MM.1S (cell line): ENCODE measurements around the gene KCNQ4.

ENCODE experiments used
- DNase-seq: peaks from one replicate; pipeline ENCODE4 v3.0.0-alpha.2; 2015
- H2AFZ ChIP-seq: fragments of 300-600 bp; sonication (generic); 2 replicates; pipeline ENCODE4 v1.6.0; 2016; ENCODE audit warnings: antibody characterized with exemption, low read length
- H3F3A ChIP-seq: fragments of 300-600 bp; sonication (generic); 2 replicates; pipeline ENCODE4 v1.6.1; 2016; ENCODE audit warnings: mild to moderate bottlenecking, antibody characterized with exemption, low read length, moderate library complexity, mixed read lengths; ENCODE audit not compliant: insufficient read depth
- H3K27ac ChIP-seq: fragments of 300-600 bp; sonication (generic); 2 replicates; pipeline ENCODE4 v1.5.1; 2016; ENCODE audit warnings: mild to moderate bottlenecking, low read length
- H3K27me3 ChIP-seq: fragments of 300-600 bp; sonication (generic); replicated peaks from 2 replicates; pipeline ENCODE4 v1.6.0; 2016; ENCODE audit warnings: low read length; ENCODE audit not compliant: insufficient read depth
- H3K36me3 ChIP-seq: fragments of 300-600 bp; sonication (generic); replicated peaks from 2 replicates; pipeline ENCODE4 v1.6.1; 2016; ENCODE audit warnings: mild to moderate bottlenecking, low read length, mixed read lengths; ENCODE audit not compliant: insufficient read depth
- H3K4me1 ChIP-seq: fragments of 300-600 bp; sonication (generic); 2 replicates; pipeline ENCODE4 v1.6.1; 2016; ENCODE audit warnings: low read length, mixed read lengths
- H3K4me2 ChIP-seq: fragments of 300-600 bp; sonication (generic); 2 replicates; pipeline ENCODE4 v1.6.0; 2016; ENCODE audit warnings: low read depth, low read length
- H3K4me3 ChIP-seq: fragments of 300-600 bp; sonication (generic); 2 replicates; pipeline ENCODE4 v1.5.1; 2016; ENCODE audit warnings: low read length, mixed read lengths
- H3K79me2 ChIP-seq: fragments of 300-600 bp; sonication (generic); 2 replicates; pipeline ENCODE4 v1.6.1; 2016; ENCODE audit warnings: mixed run types, low read length, mixed read lengths
- H3K9ac ChIP-seq: fragments of 300-600 bp; sonication (generic); 2 replicates; pipeline ENCODE4 v1.6.1; 2016; ENCODE audit warnings: low read length, mixed read lengths
- H3K9me2 ChIP-seq: fragments of 300-600 bp; sonication (generic); replicated peaks from 2 replicates; pipeline ENCODE4 v1.6.1; 2016; ENCODE audit warnings: mild to moderate bottlenecking, low read length, mixed read lengths; ENCODE audit not compliant: insufficient read depth
- H3K9me3 ChIP-seq: fragments of 300-600 bp; sonication (generic); replicated peaks from 2 replicates; pipeline ENCODE4 v1.6.1; 2016; ENCODE audit warnings: mild to moderate bottlenecking, low read length, mixed read lengths; ENCODE audit not compliant: insufficient read depth
- H4K20me1 ChIP-seq: fragments of 300-600 bp; sonication (generic); 2 replicates; pipeline ENCODE4 v1.6.1; 2016; ENCODE audit warnings: mild to moderate bottlenecking, low read length, moderate library complexity, mixed read lengths; ENCODE audit not compliant: insufficient read depth
- EZH2 ChIP-seq: fragments of 300-600 bp; sonication (generic); optimal IDR thresholded peaks from 2 replicates; pipeline ENCODE3; 2017; ENCODE audit warnings: low read depth, mild to moderate bottlenecking, antibody characterized with exemption, low read length, mixed read lengths
- EZH2phosphoT487 ChIP-seq: fragments of 300-600 bp; sonication (generic); IDR thresholded peaks from 2 replicates; pipeline ENCODE4 v1.6.1; 2018; ENCODE audit warnings: antibody characterized with exemption, low read length
- TF ChIP-seq, protein P1 (sequence below): fragments of 300-600 bp; sonication (generic); IDR thresholded peaks from 2 replicates; pipeline ENCODE4 v1.5.1; 2016; ENCODE audit warnings: antibody characterized with exemption, low read length, mixed read lengths

Gene KCNQ4

DNA sequence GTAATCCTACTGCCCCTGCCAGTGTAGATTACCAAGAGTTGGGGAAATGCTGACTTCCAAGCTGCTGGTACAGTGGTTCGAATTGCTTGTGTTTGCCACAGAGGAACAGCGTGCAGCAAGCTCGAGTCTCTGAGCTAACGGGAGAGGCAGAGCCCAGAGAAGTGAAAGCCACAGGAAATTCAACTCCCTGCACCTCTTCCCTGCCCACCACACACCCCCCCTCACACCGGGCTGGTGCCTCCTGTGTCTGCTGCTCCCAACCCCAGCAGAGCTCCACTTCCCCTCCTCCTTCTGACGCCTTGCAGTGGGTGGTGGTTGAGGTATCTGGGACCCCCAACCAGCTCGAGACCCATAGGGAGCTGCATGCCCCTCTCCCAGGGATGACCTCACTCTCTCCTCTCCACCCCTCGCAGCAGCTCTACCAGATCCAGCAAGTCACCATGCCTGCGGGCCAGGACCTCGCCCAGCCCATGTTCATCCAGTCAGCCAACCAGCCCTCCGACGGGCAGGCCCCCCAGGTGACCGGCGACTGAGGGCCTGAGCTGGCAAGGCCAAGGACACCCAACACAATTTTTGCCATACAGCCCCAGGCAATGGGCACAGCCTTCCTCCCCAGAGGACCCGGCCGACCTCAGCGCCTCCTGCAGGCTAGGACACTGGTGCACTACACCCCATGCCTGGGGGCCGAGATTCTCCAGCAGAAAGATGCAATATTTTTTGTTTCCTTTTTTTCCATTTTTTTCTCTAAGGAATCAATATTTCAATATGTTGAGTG lies 13.1 kb upstream of the KCNQ4 start:
- peaks cover 13% of the 10 kb centered on the region for H3K36me3 ChIP-seq
- DNase-seq: no peak

DNA sequence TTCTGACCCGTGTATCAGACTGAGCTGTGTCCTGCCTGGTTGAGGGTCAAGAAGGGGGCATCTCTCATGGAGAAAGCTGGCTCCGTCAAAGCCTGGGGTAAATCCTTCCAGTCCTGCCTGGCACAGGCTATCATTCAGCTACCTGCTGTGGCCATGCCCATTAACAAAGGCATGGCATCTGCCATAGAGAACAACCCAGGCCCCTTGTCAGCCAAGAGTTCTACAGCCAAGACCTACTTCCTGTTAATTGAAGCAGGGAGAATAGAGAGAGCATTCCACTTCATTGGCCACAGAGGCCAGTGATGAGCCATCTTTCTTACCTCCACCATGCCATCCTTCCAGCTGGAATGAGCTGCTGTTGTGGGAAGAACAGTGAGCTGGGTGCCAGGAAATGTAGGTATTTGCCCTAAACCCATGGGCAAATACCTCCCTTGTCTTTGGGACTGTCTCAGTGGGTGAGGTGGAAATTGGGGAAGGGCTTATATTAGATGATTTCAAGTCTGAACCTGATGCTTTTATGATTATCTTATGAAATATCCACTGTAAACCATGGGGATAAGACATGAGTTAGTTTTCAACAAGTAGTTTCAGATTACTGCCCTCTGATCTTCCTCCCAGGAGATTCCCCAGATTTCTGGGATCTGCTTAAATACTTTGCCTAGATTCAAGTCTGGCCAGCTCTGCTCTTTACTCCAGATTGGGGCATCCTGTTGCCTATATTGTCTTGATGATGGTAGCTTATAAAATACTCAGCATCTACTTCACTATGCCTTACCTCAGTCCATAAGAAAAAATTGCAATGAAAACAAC lies 11.2 kb upstream of the KCNQ4 start:
- Histone ChIP-seq H3K36me3 (0 out of 2 replicates have a peak, but pooled peaks cover 3% of the 10 kb centered on the region), H3K27ac (no peak overlapping the region), H4K20me1 (peaks cover 4% of the 10 kb centered on the region; the same call in 1 of the 2 replicates), H3K4me3 (no peak overlapping the region), H3K9me3 (no peaks in the 10 kb centered on the region), H3K4me1 (no peaks in the 10 kb centered on the region), H3K79me2 (no peaks in the 10 kb centered on the region), H3K9ac (no peak overlapping the region), H3F3A (no peaks in the 10 kb centered on the region), H3K27me3 (no peaks in the 10 kb centered on the region), H3K9me2 (no peaks in the 10 kb centered on the region), H2AFZ (no peak overlapping the region), H3K4me2 (no peak overlapping the region)
- TF ChIP-seq, protein P1, sequence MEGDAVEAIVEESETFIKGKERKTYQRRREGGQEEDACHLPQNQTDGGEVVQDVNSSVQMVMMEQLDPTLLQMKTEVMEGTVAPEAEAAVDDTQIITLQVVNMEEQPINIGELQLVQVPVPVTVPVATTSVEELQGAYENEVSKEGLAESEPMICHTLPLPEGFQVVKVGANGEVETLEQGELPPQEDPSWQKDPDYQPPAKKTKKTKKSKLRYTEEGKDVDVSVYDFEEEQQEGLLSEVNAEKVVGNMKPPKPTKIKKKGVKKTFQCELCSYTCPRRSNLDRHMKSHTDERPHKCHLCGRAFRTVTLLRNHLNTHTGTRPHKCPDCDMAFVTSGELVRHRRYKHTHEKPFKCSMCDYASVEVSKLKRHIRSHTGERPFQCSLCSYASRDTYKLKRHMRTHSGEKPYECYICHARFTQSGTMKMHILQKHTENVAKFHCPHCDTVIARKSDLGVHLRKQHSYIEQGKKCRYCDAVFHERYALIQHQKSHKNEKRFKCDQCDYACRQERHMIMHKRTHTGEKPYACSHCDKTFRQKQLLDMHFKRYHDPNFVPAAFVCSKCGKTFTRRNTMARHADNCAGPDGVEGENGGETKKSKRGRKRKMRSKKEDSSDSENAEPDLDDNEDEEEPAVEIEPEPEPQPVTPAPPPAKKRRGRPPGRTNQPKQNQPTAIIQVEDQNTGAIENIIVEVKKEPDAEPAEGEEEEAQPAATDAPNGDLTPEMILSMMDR: no peak
- TF ChIP-seq EZH2phosphoT487: no peak
- no peak for TF ChIP-seq EZH2
- DNase-seq: no peak

More for the DNA sequence above, 13.1 kb upstream of the KCNQ4 start:
- Histone ChIP-seq H3K79me2 (peaks cover 5% of the 10 kb centered on the region; the same call in 1 of the 2 replicates), H3F3A (no peaks in the 10 kb centered on the region), H3K9ac (no peak overlapping the region), H4K20me1 (peaks cover 6% of the 10 kb centered on the region; the same call in 1 of the 2 replicates), H3K9me3 (no peaks in the 10 kb centered on the region), H2AFZ (no peak overlapping the region), H3K9me2 (no peaks in the 10 kb centered on the region), H3K4me1 (peaks cover 2% of the 10 kb centered on the region; the same call in 1 of the 2 replicates), H3K4me2 (no peak overlapping the region), H3K27me3 (no peaks in the 10 kb centered on the region), H3K27ac (no peak overlapping the region), H3K4me3 (no peak overlapping the region)
- TF ChIP-seq EZH2phosphoT487 (no peak), EZH2 (no peak)
- TF ChIP-seq, protein P1: no peak

DNA sequence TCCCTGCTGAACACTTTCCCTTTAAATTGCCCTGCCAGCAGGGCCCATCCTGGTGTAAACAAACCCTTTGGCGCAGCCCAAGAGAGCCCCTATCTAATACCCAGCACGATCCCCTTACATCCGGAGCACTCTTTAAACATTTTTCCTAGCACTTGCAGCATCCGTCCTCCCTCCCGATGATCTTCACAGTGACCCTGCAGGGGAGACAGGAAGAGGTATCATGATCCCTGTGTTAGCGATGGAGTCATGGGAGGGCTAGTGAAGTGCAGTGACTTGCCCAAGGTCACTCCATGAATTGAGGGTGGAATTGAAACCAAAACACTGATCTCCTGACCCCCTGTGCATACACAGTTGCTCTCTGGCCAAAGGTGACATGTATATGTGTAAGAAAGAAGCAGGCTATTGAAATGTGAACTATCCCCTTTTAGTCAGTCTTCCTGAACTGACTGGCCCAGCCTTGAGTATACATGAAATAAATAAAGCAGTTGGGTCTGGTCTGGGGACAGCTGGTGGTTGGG lies 9.8 kb upstream of the KCNQ4 start:
- Histone ChIP-seq H3K4me1 (no peaks in the 10 kb centered on the region), H2AFZ (no peak overlapping the region), H3K79me2 (no peaks in the 10 kb centered on the region), H3K27ac (no peak overlapping the region), H3K9ac (no peak overlapping the region), H4K20me1 (peaks cover 4% of the 10 kb centered on the region; the same call in 1 of the 2 replicates), H3F3A (no peaks in the 10 kb centered on the region), H3K4me2 (no peak overlapping the region), H3K36me3 (no peaks in the 10 kb centered on the region), H3K27me3 (no peaks in the 10 kb centered on the region), H3K9me2 (no peaks in the 10 kb centered on the region), H3K9me3 (no peaks in the 10 kb centered on the region), H3K4me3 (no peak overlapping the region)
- TF ChIP-seq EZH2phosphoT487: no peak
- DNase-seq: no peak
